ENCODE data around the gene RPS6KA2.

Gene RPS6KA2

GRCh38 chr6:166600931-166601330 is 26.1 kb downstream of the RPS6KA2 start:
- Histone ChIP-seq H3K4me3 (ENCODE audit: low read depth, low read length) (no peak overlapping the region), H3K27ac (no peak overlapping the region), H3K36me3 (replicated peaks) (no peaks in the 10 kb centered on the region), H3K27me3 (replicated peaks) (no peaks in the 10 kb centered on the region)
- in situ Hi-C loops (cut with HindIII; ENCODE audit: low pct_ligation_motif_present, low sequenced_read_pairs) = no loop called here
- no peak for TF ChIP-seq CTCF (IDR thresholded peaks at IDR 0.05; ENCODE audit: low read depth, low read length, missing control alignments)
- DNase-seq = peak; percentile 40

- Histone ChIP-seq H3K36me3 (replicated peaks) (no peaks in the 10 kb centered on the region), H3K27ac (peak overlapping the region; percentile 95), H3K27me3 (replicated peaks) (no peaks in the 10 kb centered on the region), H3K4me3 (ENCODE audit: low read depth, low read length) (no peak overlapping the region)
- TF ChIP-seq CTCF (IDR thresholded peaks at IDR 0.05; ENCODE audit: low read depth, low read length, missing control alignments) = no peak
- in situ Hi-C loops (cut with HindIII; ENCODE audit: low pct_ligation_motif_present, low sequenced_read_pairs) = no loop called here
- DNase-seq = no peak
Observed at GRCh38 chr6:166599205-166599604, 27.8 kb downstream of the RPS6KA2 start.

- no peak for TF ChIP-seq CTCF (IDR thresholded peaks at IDR 0.05; ENCODE audit: low read depth, low read length, missing control alignments)
- Histone ChIP-seq H3K4me3 (ENCODE audit: low read depth, low read length) (no peak overlapping the region), H3K36me3 (replicated peaks) (no peaks in the 10 kb centered on the region), H3K27me3 (replicated peaks) (no peaks in the 10 kb centered on the region), H3K27ac (peak overlapping the region; percentile 95)
- peak; percentile 91 for DNase-seq
- in situ Hi-C loops (cut with HindIII; ENCODE audit: low pct_ligation_motif_present, low sequenced_read_pairs) = no loop called here
Observed at GRCh38 chr6:166598441-166599138, 28.5 kb downstream of the RPS6KA2 start.

- H3K27ac ChIP-seq = peak overlapping the region; percentile 95
- H3K36me3 ChIP-seq (replicated peaks) = no peaks in the 10 kb centered on the region
- H3K4me3 ChIP-seq (ENCODE audit: low read depth, low read length) = no peak overlapping the region
- in situ Hi-C loops (cut with HindIII; ENCODE audit: low pct_ligation_motif_present, low sequenced_read_pairs) = no loop called here
- no peak for TF ChIP-seq CTCF (IDR thresholded peaks at IDR 0.05; ENCODE audit: low read depth, low read length, missing control alignments)
- no peaks in the 10 kb centered on the region for H3K27me3 ChIP-seq (replicated peaks)
- no peak for DNase-seq
Observed at GRCh38 chr6:166597711-166598440, 29.2 kb downstream of the RPS6KA2 start.

GRCh38 chr6:166596776-166597507 is 30.1 kb downstream of the RPS6KA2 start:
- Histone ChIP-seq H3K27ac (peak overlapping the region; percentile 94), H3K4me3 (ENCODE audit: low read depth, low read length) (no peak overlapping the region), H3K27me3 (replicated peaks) (no peaks in the 10 kb centered on the region), H3K36me3 (replicated peaks) (no peaks in the 10 kb centered on the region)
- DNase-seq = no peak
- no peak for TF ChIP-seq CTCF (IDR thresholded peaks at IDR 0.05; ENCODE audit: low read depth, low read length, missing control alignments)
- in situ Hi-C loops (cut with HindIII; ENCODE audit: low pct_ligation_motif_present, low sequenced_read_pairs) = no loop called here

Measured in brain microvascular endothelial cell (primary cell).